RWPE2 (cell line): ENCODE results near the gene CRHR1.

Experiments used
- ATAC-seq: fragments of 200-7000 bp; cut with Tn5 transposase; 3 replicates; pipeline ENCODE4 v1.9.1; 2021; ENCODE audit warnings: low read depth
- DNase-seq: peaks from one replicate; pipeline ENCODE4 v3.0.0-alpha.2; 2020; ENCODE audit warnings: low spot score
- H3K27ac ChIP-seq: fragments of 450-650 bp; 2 replicates; pipeline ENCODE4 v1.5.1; 2017; ENCODE audit warnings: mild to moderate bottlenecking; ENCODE audit not compliant: poor library complexity, severe bottlenecking
- H3K27me3 ChIP-seq: fragments of 250-450 bp; sonication (Bioruptor Pico); 2 replicates; pipeline ENCODE4 v1.5.1; 2021; ENCODE audit warnings: mild to moderate bottlenecking, moderate library complexity; ENCODE audit not compliant: insufficient read depth, poor library complexity, severe bottlenecking
- H3K36me3 ChIP-seq: fragments of 250-450 bp; sonication (Bioruptor Pico); 2 replicates; pipeline ENCODE4 v1.5.1; 2020; ENCODE audit warnings: low read depth, mild to moderate bottlenecking, moderate library complexity
- H3K4me1 ChIP-seq: fragments of 250-450 bp; sonication (Bioruptor Pico); 2 replicates; pipeline ENCODE4 v1.5.1; 2021; ENCODE audit warnings: mild to moderate bottlenecking, moderate library complexity; ENCODE audit not compliant: insufficient read depth, poor library complexity, severe bottlenecking
- H3K4me3 ChIP-seq: fragments of 250-450 bp; sonication (Bioruptor Pico); 2 replicates; pipeline ENCODE4 v1.5.1; 2021; ENCODE audit warnings: mild to moderate bottlenecking, moderate library complexity; ENCODE audit not compliant: severe bottlenecking
- H3K9me3 ChIP-seq: fragments of 250-450 bp; sonication (Bioruptor Pico); 2 replicates; pipeline ENCODE4 v1.5.1; 2021; ENCODE audit warnings: mild to moderate bottlenecking, moderate library complexity; ENCODE audit not compliant: severe bottlenecking
- TF ChIP-seq, protein P1 (sequence below): fragments of 450-650 bp; IDR thresholded peaks from one replicate; pipeline ENCODE4 v1.5.1; 2017; ENCODE audit warnings: mild to moderate bottlenecking, moderate library complexity; ENCODE audit not compliant: poor library complexity, severe bottlenecking

Gene CRHR1

DNA sequence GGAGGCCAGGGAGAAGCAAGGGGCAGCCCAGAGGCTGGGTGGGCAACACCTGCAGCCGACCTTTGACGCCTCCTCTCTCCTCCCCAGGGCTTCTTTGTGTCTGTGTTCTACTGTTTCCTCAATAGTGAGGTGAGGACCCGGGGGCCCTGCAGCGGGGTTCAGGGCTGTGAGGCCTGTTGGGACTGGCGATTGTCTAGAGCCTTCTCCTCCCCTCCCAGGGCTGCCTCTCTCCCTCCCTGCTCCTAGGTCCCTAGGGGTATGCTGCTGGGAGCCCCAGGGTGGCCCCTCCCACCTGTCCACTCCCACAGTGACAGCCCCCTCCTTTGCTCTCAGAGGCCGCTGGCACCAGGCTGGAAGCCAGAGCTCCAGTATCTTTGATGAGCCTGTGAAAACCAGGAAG, 49.8 kb downstream of the CRHR1 start:
- H3K36me3 ChIP-seq: no peaks in the 10 kb centered on the region
- TF ChIP-seq, protein P1, sequence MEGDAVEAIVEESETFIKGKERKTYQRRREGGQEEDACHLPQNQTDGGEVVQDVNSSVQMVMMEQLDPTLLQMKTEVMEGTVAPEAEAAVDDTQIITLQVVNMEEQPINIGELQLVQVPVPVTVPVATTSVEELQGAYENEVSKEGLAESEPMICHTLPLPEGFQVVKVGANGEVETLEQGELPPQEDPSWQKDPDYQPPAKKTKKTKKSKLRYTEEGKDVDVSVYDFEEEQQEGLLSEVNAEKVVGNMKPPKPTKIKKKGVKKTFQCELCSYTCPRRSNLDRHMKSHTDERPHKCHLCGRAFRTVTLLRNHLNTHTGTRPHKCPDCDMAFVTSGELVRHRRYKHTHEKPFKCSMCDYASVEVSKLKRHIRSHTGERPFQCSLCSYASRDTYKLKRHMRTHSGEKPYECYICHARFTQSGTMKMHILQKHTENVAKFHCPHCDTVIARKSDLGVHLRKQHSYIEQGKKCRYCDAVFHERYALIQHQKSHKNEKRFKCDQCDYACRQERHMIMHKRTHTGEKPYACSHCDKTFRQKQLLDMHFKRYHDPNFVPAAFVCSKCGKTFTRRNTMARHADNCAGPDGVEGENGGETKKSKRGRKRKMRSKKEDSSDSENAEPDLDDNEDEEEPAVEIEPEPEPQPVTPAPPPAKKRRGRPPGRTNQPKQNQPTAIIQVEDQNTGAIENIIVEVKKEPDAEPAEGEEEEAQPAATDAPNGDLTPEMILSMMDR: no peak
- no peak for DNase-seq
- no peak overlapping the region for H3K27ac ChIP-seq
- H3K27me3 ChIP-seq: no peaks in the 10 kb centered on the region
- ATAC-seq: no peak
- no peaks in the 10 kb centered on the region for H3K4me1 ChIP-seq
- H3K4me3 ChIP-seq: no peak overlapping the region
- no peaks in the 10 kb centered on the region for H3K9me3 ChIP-seq

- Histone ChIP-seq H3K36me3 (no peaks in the 10 kb centered on the region), H3K9me3 (no peaks in the 10 kb centered on the region), H3K4me3 (no peak overlapping the region), H3K27ac (no peak overlapping the region), H3K27me3 (no peaks in the 10 kb centered on the region), H3K4me1 (no peaks in the 10 kb centered on the region)
- TF ChIP-seq, protein P1: no peak
- DNase-seq (no peak), ATAC-seq (peak; percentile 31; the same call in 2 of the 3 replicates)
These were observed 50.6 kb downstream of the CRHR1 start for GRCh38 chr17:45834471-45835396.

GRCh38 chr17:45835481-45835880, 51.4 kb downstream of the CRHR1 start:
- TF ChIP-seq, protein P1: no peak
- H3K4me1 ChIP-seq: no peaks in the 10 kb centered on the region
- no peaks in the 10 kb centered on the region for H3K9me3 ChIP-seq
- H3K36me3 ChIP-seq: no peaks in the 10 kb centered on the region
- DNase-seq: no peak
- no peak overlapping the region for H3K27ac ChIP-seq
- no peaks in the 10 kb centered on the region for H3K27me3 ChIP-seq
- no peak overlapping the region for H3K4me3 ChIP-seq
- ATAC-seq: no peak

DNA sequence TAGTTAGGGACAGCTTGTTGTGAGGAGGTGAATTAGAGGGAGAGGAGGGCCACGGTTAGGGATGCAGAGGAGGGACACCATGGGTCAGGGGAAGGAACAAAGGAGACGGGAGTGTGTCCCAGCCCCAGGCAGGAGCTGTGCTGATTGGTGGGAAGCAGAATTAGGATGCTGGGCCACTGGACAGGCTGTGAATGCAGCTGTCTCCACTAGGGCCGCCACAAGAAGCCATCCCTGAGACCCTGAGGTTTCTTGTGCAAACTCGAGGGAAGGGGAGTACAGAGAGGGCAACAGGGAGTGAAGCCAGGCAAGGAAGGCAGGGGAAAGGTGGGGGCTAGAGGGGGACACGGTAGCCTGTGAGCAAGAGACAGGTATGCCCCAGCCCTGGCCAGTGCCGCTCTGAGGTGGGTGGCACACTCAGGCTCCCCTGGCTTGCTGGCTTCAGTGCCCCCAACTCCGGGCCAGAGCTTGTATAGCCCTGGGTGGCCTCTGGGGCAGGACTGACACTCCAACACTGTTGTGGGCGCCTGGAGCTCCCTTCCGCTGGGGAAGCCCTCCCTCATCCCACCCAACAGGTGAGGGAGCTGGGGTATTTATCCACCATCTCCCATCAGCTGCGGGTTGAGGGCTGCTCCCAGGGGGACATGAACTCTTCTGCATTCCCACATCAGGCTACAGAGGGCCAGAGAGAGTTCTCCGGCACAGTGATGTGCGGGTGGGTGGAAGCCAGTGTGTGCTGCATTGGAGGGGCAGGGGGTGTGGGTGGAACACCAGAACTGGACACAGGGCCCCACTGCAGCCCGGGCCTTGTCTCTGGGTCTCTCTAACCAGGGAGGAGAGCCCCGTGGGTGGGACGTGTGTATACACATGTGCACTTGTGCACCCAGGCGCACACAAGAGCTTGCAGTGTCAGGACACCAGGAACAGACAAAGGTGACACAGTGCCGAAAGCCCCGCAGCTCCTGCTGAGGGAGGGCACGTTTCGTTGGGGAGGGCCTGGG, 52.2 kb downstream of the CRHR1 start:
- no peak for DNase-seq
- TF ChIP-seq, protein P1: no peak
- no peaks in the 10 kb centered on the region for H3K4me1 ChIP-seq
- no peaks in the 10 kb centered on the region for H3K27me3 ChIP-seq
- H3K9me3 ChIP-seq: no peaks in the 10 kb centered on the region
- no peaks in the 10 kb centered on the region for H3K36me3 ChIP-seq
- no peak for ATAC-seq
- no peak overlapping the region for H3K27ac ChIP-seq
- no peak overlapping the region for H3K4me3 ChIP-seq
